MCF 10A (cell line): ENCODE measurements around the gene ZNF766. TPM values are rescaled to one million over a fixed set of nuclear protein-coding genes. Genes with fewer than 3 reads are reported as not detected.

Experiments
- BruUV-seq: library from RNA; stranded (reverse); fragments of 400-500 nt; replicated peaks from 2 replicates; lab custom pipeline; 2021; lab: Mats Ljungman, UMichigan
- CTCF ChIA-PET: fragments of 300-600 bp; sonication (Branson Sonifier 250); formaldehyde crosslinking; extraction: SDS; loops from one replicate; lab custom pipeline; 2021; ENCODE audit warnings: antibody characterized with exemption, inconsistent platforms; lab: Yijun Ruan, JAX
- POLR2A ChIA-PET: fragments of 300-600, 350-650 bp; sonication (Branson Sonifier 250); formaldehyde crosslinking; extraction: SDS; loops from one replicate; lab custom pipeline; 2020; ENCODE audit warnings: antibody characterized with exemption, inconsistent platforms; lab: Yijun Ruan, JAX
- DNase-seq: peaks from one replicate; pipeline ENCODE4 v3.0.0-alpha.2; 2018; ENCODE audit not compliant: unreplicated experiment
- H3K27ac Mint-ChIP-seq: one replicate; pipeline ENCODE4 v1.8.0; 2022; ENCODE audit warnings: mild to moderate bottlenecking, low read depth, mixed read lengths; ENCODE audit not compliant: unreplicated experiment
- H3K27me3 Mint-ChIP-seq: one replicate; pipeline ENCODE4 v1.8.0; 2022; ENCODE audit warnings: mixed read lengths; ENCODE audit not compliant: insufficient read depth, unreplicated experiment
- H3K36me3 Mint-ChIP-seq: one replicate; pipeline ENCODE4 v1.8.0; 2022; ENCODE audit warnings: mild to moderate bottlenecking, moderate library complexity, mixed read lengths; ENCODE audit not compliant: insufficient read depth, unreplicated experiment
- H3K4me1 Mint-ChIP-seq: one replicate; pipeline ENCODE4 v1.8.0; 2022; ENCODE audit warnings: mixed read lengths; ENCODE audit not compliant: insufficient read depth, unreplicated experiment
- H3K4me3 Mint-ChIP-seq: one replicate; pipeline ENCODE4 v1.8.0; 2022; ENCODE audit warnings: mild to moderate bottlenecking, moderate library complexity, mixed read lengths; ENCODE audit not compliant: unreplicated experiment
- H3K9me3 Mint-ChIP-seq: one replicate; pipeline ENCODE4 v1.8.0; 2022; ENCODE audit warnings: mixed read lengths; ENCODE audit not compliant: unreplicated experiment
- CTCF ChIP-seq: fragments of 200-600 bp; IDR thresholded peaks from one replicate; pipeline ENCODE4 v1.8.0; 2022; ENCODE audit warnings: antibody characterized with exemption, mild to moderate bottlenecking; ENCODE audit not compliant: unreplicated experiment
- intact Hi-C: fragments of 100-400 bp; cut with micrococcal nuclease; formaldehyde crosslinking; loops from 2 replicates; pipeline ENCODE4 v1.14.1; 2022
- total RNA-seq: library from RNA; stranded (reverse); gene quantifications from 2 replicates; pipeline ENCODE4 v1.2.3, GENCODE V29; 2022

ZNF766 gene
- total RNA-seq, 1 experiment from 2014 or later = 11.5 TPM

DNA sequence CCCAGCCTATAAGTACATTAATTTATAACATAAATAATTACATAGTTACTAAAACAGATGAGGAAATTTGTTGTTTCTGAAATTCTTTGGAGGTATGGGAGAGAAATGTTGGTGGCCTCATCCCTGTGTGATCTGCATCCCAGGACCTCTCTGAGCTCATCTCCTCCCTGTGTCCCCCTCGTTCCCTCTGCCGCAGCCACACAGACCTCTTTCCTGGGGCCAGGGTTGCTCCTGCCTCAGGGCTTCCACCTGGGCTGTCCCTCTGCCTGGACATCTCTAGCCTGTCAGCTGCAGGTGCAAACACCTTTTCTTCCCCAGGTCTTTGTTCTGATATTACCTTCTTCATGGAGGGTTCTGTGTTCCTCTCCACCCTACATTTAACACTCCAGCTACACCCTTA is 3.9 kb downstream of the ZNF766 start:
- Mint-ChIP-seq H3K9me3 (peaks cover 32% of the 10 kb centered on the region), H3K27me3 (no peaks in the 10 kb centered on the region), H3K36me3 (peaks cover 27% of the 10 kb centered on the region), H3K4me3 (no peak overlapping the region), H3K4me1 (peaks cover 10% of the 10 kb centered on the region), H3K27ac (no peak overlapping the region)
- POLR2A ChIA-PET = interaction anchor here (0.7 kb wide), 1 partner anchor 397 kb away, joined by 3 read pairs; no protein-coding TSS in a partner anchor
- intact Hi-C loops = no loop called here
- no peak for TF ChIP-seq CTCF
- DNase-seq = no peak
- CTCF ChIA-PET = interaction anchor here (0.7 kb wide), 1 partner anchor 21 kb away, joined by 7 read pairs; no protein-coding TSS in a partner anchor
- no TSS peak for BruUV-seq

- H3K27ac Mint-ChIP-seq = no peak overlapping the region
- POLR2A ChIA-PET = interaction anchor here (0.6 kb wide), 1 partner anchor 289 kb away, joined by 3 read pairs; no protein-coding TSS in a partner anchor
- H3K36me3 Mint-ChIP-seq = peaks cover 36% of the 10 kb centered on the region
Observed at GRCh38 chr19:52274191-52274590, 4.8 kb downstream of the ZNF766 start.

DNA sequence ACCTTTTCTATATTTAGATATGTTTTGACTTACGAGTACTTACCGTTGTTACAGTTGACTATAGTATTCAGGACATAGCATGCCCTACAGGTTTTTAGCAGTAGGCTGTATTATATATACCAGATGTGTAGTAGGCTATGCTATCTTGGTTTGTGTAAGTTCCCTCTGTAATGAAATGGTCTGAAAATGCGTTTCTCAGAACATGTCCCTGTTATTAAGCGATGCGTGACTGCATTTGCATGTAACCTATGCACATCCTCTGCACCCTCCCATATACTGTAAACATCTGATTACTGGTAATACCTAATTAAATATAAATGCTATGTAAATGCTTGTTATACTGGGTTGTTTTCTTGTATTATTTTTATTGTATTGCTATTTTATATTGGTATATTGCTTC is 6.6 kb downstream of the ZNF766 start:
- POLR2A ChIA-PET = no interaction called here
- Mint-ChIP-seq H3K27me3 (no peaks in the 10 kb centered on the region), H3K27ac (no peak overlapping the region), H3K4me1 (no peaks in the 10 kb centered on the region), H3K9me3 (peaks cover 38% of the 10 kb centered on the region), H3K4me3 (no peak overlapping the region), H3K36me3 (peaks cover 40% of the 10 kb centered on the region)
- CTCF ChIA-PET = no interaction called here
- BruUV-seq = no TSS peak
- intact Hi-C loops = no loop called here
- no peak for TF ChIP-seq CTCF
- DNase-seq = no peak

More at GRCh38 chr19:52274191-52274590, 4.8 kb downstream of the ZNF766 start:
- H3K9me3 Mint-ChIP-seq = peaks cover 38% of the 10 kb centered on the region
- intact Hi-C loops = no loop called here
- CTCF ChIA-PET = no interaction called here
- H3K4me1 Mint-ChIP-seq = peaks cover 10% of the 10 kb centered on the region
- no peak overlapping the region for H3K4me3 Mint-ChIP-seq
- no peak for TF ChIP-seq CTCF
- DNase-seq = no peak
- no peaks in the 10 kb centered on the region for H3K27me3 Mint-ChIP-seq
- no TSS peak for BruUV-seq

GRCh38 chr19:52277471-52277870 is 8.1 kb downstream of the ZNF766 start:
- Mint-ChIP-seq H3K4me1 (no peaks in the 10 kb centered on the region), H3K27ac (no peak overlapping the region), H3K4me3 (no peak overlapping the region), H3K27me3 (no peaks in the 10 kb centered on the region), H3K36me3 (peaks cover 55% of the 10 kb centered on the region), H3K9me3 (peaks cover 31% of the 10 kb centered on the region)
- ChIA-PET POLR2A (no interaction called here), CTCF (interaction anchor here (0.5 to 0.6 kb wide), 2 partner anchors 16 to 24 kb away, joined by 3 read pairs; no protein-coding TSS in a partner anchor)
- BruUV-seq = no TSS peak
- DNase-seq = no peak
- intact Hi-C loops = no loop called here
- TF ChIP-seq CTCF = no peak
